Omental fat pad (tissue), 4 donors: ENCODE data around the gene EIF3L. TPM values are rescaled to one million over a fixed set of nuclear protein-coding genes. Genes with fewer than 3 reads are reported as not detected.

Source experiments
- ATAC-seq: fragments of 150-250 bp; one replicate; pipeline ENCODE4 v1.9.1; 2016; ENCODE audit warnings: mild to moderate bottlenecking, moderate library complexity; ENCODE audit not compliant: low FRiP score
- DNase-seq: peaks from one replicate; pipeline ENCODE4 v3.0.0-alpha.2; 2019; ENCODE audit warnings: low spot score
- CTCF ChIP-seq, 3 donors: fragments of 450-650 bp; IDR thresholded peaks; one replicate each; pipeline ENCODE4 v1.5.1; 2016 to 2017; ENCODE audit warnings: antibody characterized with exemption in 3 of 3, mild to moderate bottlenecking in 3 of 3, moderate library complexity in 2 of 3
- total RNA-seq, 4 donors: library from RNA; depleted of rRNA; stranded (reverse); fragments of >200 nt; gene quantifications; one replicate each; pipeline ENCODE4 v1.1.0, GENCODE V29; 2016

Gene EIF3L
- total RNA-seq, 4 donors from 2014 or later, result 303 to 410 (median 328) TPM

DNA sequence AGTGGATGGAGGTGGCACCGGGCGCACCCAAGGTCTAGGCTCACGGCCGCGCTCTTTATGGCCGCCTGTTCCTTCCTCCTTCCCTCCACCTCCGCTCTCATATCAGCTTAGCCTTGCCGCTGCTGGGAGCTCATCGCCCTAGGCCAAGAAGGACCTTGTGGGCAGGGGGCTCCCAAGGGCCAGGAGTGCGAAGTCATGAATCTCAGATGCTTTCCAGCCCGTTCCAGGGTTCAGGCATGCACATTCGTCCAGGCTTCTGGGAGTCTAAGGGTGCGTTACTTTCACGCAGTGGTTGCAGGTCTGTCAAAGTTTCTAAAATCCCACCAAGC lies 30.1 kb upstream of the EIF3L start:
- no peak for ATAC-seq
- no peak for DNase-seq
- no peak for TF ChIP-seq CTCF (IDR thresholded peaks at IDR 0.05)

DNA sequence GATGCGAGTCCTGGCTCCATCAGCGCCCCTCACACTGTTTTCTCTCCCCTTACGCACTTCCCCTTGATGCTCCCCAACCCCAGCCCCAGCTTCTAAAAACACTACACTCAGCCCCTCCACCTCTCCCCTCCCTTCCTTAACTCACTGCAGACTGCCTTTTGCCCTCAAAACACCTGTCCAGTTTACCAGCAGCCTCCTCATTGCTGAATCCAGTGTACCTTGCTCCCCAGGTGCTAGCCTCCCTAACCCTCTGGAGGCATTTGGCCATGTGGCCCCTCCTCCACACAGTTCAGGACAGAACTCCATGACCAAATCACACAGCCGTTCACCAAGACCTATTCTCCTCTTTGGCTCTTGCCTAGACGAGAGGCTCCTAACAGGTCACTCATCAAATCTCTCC lies 28.9 kb upstream of the EIF3L start:
- DNase-seq (no peak), ATAC-seq (no peak)
- no peak for TF ChIP-seq CTCF (IDR thresholded peaks at IDR 0.05)

- no peak for ATAC-seq
- DNase-seq, result no peak
- TF ChIP-seq CTCF (IDR thresholded peaks at IDR 0.05), result no peak
Observed at GRCh38 chr22:37822079-37822833, 27.0 kb upstream of the EIF3L start.

GRCh38 chr22:37823134-37823985 lies 25.9 kb upstream of the EIF3L start, which contains the start of gene GALR3:
TSS of gene GALR3 (plus strand) at chr22:37823382. CDS start at chr22:37823407, 25 bp downstream.
- no peak for DNase-seq
- no peak for ATAC-seq
- TF ChIP-seq CTCF (IDR thresholded peaks at IDR 0.05), result no peak

GRCh38 chr22:37824674-37825641 lies 24.3 kb upstream of the EIF3L start:
- DNase-seq, result no peak
- TF ChIP-seq CTCF (IDR thresholded peaks at IDR 0.05), result no peak
- no peak for ATAC-seq

DNA sequence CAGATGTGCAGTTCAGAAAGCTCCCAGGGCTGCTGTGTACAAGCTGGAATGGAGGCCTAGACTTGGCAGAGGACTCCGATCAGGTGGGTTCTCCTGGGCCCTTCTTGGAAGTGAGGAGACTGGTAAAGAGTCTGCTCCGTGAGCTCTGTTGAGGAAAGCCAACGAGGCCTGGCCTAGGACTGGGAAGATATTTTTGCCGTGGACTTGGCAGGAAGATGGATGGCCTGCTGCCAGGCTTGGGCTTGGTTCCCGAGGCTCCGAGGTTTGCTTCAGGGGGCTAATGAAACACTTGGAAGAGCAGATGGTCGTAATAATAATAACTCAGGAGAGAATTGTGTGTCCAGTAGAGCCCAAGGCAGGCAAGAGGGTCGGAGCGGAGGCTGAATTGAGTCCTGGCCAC lies 22.2 kb upstream of the EIF3L start:
- no peak for DNase-seq
- no peak for TF ChIP-seq CTCF (IDR thresholded peaks at IDR 0.05)
- ATAC-seq, result no peak
